Upper lobe of left lung (tissue), 4 donors: ENCODE measurements around the gene PCNX3.

Source experiments
- POLR2AphosphoS5 ChIP-seq, 2 donors: sonication (generic); formaldehyde crosslinking; IDR thresholded peaks; one replicate each; pipeline ENCODE4 v1.5.1; 2017; ENCODE audit warnings: antibody characterized with exemption in 2 of 2
- TF ChIP-seq, protein P1 (sequence below), 6 experiments: fragments of 450-650 bp in 4 of 6; fragments of 200-600 bp in 2 of 6; sonication (generic) in 2 of 6; IDR thresholded peaks; one replicate each; pipeline ENCODE4 v1.5.1; 2016 to 2019; ENCODE audit warnings: antibody characterized with exemption in 6 of 6

DNA sequence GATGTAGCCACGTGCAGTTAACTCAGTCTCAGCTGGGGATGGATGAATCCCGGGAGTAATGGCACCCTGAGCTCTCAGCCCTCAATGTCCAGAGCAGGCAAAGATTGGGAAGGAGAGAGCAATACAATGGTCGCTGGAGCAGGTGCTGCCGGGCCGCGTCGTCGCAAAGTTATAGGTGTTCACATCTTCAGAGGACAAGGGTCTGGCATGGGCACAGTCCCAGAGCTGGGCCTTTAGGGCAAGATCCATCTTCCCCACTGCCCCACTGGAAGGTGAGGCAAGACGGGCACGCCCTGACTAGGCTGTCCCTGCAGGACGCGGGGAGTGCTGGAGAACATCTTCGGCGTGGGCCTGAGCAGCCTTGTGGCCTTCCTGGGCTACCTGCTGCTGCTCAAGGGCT, 7.6 kb downstream of the PCNX3 start:
- no peak for TF ChIP-seq POLR2AphosphoS5 (IDR thresholded peaks at IDR 0.05)
- TF ChIP-seq, protein P1, sequence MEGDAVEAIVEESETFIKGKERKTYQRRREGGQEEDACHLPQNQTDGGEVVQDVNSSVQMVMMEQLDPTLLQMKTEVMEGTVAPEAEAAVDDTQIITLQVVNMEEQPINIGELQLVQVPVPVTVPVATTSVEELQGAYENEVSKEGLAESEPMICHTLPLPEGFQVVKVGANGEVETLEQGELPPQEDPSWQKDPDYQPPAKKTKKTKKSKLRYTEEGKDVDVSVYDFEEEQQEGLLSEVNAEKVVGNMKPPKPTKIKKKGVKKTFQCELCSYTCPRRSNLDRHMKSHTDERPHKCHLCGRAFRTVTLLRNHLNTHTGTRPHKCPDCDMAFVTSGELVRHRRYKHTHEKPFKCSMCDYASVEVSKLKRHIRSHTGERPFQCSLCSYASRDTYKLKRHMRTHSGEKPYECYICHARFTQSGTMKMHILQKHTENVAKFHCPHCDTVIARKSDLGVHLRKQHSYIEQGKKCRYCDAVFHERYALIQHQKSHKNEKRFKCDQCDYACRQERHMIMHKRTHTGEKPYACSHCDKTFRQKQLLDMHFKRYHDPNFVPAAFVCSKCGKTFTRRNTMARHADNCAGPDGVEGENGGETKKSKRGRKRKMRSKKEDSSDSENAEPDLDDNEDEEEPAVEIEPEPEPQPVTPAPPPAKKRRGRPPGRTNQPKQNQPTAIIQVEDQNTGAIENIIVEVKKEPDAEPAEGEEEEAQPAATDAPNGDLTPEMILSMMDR (IDR thresholded peaks at IDR 0.05): no peak
